K562 (cell line): Measurements from ENCODE around the gene RAD50. TPM values are rescaled to one million over a fixed set of nuclear protein-coding genes. Genes with fewer than 3 reads are reported as not detected.

Experiments used
- ATF4 ChIP-seq: fragments of 450-650 bp; formaldehyde crosslinking; IDR thresholded peaks from 2 replicates; pipeline ENCODE4 v1.4.0; 2022; ENCODE audit warnings: mild to moderate bottlenecking, moderate library complexity
- CHD7 ChIP-seq: fragments of 200-600 bp; sonication (generic); IDR thresholded peaks from one replicate; pipeline ENCODE4 v1.6.1; 2012; ENCODE audit warnings: mild to moderate bottlenecking, low read depth, low read length, inconsistent platforms
- CXXC5 ChIP-seq: fragments of 250-450 bp; sonication (Bioruptor Pico); IDR thresholded peaks from 2 replicates; pipeline ENCODE4 v1.8.0; 2022; ENCODE audit warnings: inconsistent platforms, mild to moderate bottlenecking, moderate library complexity
- EP400 ChIP-seq: fragments of 450-650 bp; IDR thresholded peaks from 2 replicates; pipeline ENCODE4 v1.6.1; 2017; ENCODE audit warnings: antibody characterized with exemption, mild to moderate bottlenecking, moderate library complexity
- JUND ChIP-seq, 2 experiments: IDR thresholded peaks; 2 replicates in 1 of 2; 3 replicates in 1 of 2; pipeline ENCODE4 v1.6.1; 2011; ENCODE audit warnings: borderline replicate concordance in 2 of 2, low read depth in 2 of 2, low read length in 2 of 2, improper control_type of control experiment in 1 of 2, missing biosample characterization in 1 of 2, missing genetic modification characterization in 1 of 2, missing genetic modification reagents in 1 of 2
- LCOR ChIP-seq: sonication (generic); formaldehyde crosslinking; IDR thresholded peaks from 2 replicates; pipeline ENCODE4 v1.8.0; 2022; ENCODE audit warnings: mild to moderate bottlenecking, missing genetic modification reagents
- MCM7 ChIP-seq, 2 experiments: fragments of 450-650 bp; IDR thresholded peaks; 2 replicates each; pipeline ENCODE4 v1.6.1; 2016 to 2018
- MTA3 ChIP-seq: fragments of 450-650 bp; formaldehyde crosslinking; IDR thresholded peaks from 2 replicates; pipeline ENCODE4 v1.6.1; 2017; ENCODE audit warnings: mild to moderate bottlenecking, borderline replicate concordance
- NEUROD1 ChIP-seq: fragments of 150-350 bp; IDR thresholded peaks from 2 replicates; pipeline ENCODE4 v1.6.1; 2014; ENCODE audit warnings: borderline replicate concordance, low read length, low read depth; ENCODE audit not compliant: partially characterized antibody
- RBFOX2 ChIP-seq: fragments of 200-400 bp; formaldehyde crosslinking; IDR thresholded peaks from 2 replicates; pipeline ENCODE4 v1.6.1; 2017; ENCODE audit warnings: low read depth, mild to moderate bottlenecking, low read length, moderate library complexity
- TRIM24 ChIP-seq, 2 experiments: fragments of 450-650 bp; IDR thresholded peaks; 2 replicates each; pipeline ENCODE4 v1.6.1; 2016
- ZFX ChIP-seq: sonication (generic); formaldehyde crosslinking; IDR thresholded peaks from 2 replicates; pipeline ENCODE4 v1.8.0; 2022; ENCODE audit warnings: mild to moderate bottlenecking, missing genetic modification reagents, moderate library complexity
- ZNF146 ChIP-seq: IDR thresholded peaks from one replicate; pipeline ENCODE4 v1.6.1; 2018; ENCODE audit warnings: missing compliant biosample characterization; ENCODE audit not compliant: unreplicated experiment
- ZNF274 ChIP-seq: IDR thresholded peaks from 2 replicates; pipeline ENCODE4 v1.6.1; 2011; ENCODE audit warnings: low read depth, mild to moderate bottlenecking, low read length, moderate library complexity, borderline replicate concordance
- ZNF282 ChIP-seq: sonication (generic); formaldehyde crosslinking; IDR thresholded peaks from 2 replicates; pipeline ENCODE4 v1.8.1; 2023; ENCODE audit warnings: missing genetic modification reagents
- polyA plus RNA-seq, 8 experiments: library from polyadenylated mRNA; depleted of rRNA in 4 of 8; stranded (reverse) in 5 of 8; unstranded in 3 of 8; fragments of >200 nt; fragmentation: Nextera tagmentation in 2 of 8; fragmentation: Illumina TruSeq in 1 of 8; extraction: Ambion mirVana in 2 of 8; extraction: Trizol in 1 of 8; gene quantifications; 2 replicates each; pipeline versions ENCODE4 v1.2.1 to v1.2.3, GENCODE V29; 2011 to 2014; ENCODE audit warnings: inconsistent platforms in 1 of 8, missing spikeins in 1 of 8
- total RNA-seq, 7 experiments: library from RNA; depleted of rRNA in 6 of 7; stranded (reverse); fragments of >200 nt in 6 of 7; fragmentation: Illumina TruSeq in 2 of 7; extraction: Trizol in 2 of 7; gene quantifications; 2 replicates each; pipeline versions ENCODE4 v1.2.1 to v1.2.3, GENCODE V29; 2011 to 2021; ENCODE audit warnings: low replicate concordance in 1 of 7

RAD50 gene
- total and polyA plus RNA-seq, 9 of the 15 experiments (the other 6 are each of a cell fraction or from before 2014, with no cell fraction given), result 15.3 to 74.2 (median 44.1) TPM

DNA sequence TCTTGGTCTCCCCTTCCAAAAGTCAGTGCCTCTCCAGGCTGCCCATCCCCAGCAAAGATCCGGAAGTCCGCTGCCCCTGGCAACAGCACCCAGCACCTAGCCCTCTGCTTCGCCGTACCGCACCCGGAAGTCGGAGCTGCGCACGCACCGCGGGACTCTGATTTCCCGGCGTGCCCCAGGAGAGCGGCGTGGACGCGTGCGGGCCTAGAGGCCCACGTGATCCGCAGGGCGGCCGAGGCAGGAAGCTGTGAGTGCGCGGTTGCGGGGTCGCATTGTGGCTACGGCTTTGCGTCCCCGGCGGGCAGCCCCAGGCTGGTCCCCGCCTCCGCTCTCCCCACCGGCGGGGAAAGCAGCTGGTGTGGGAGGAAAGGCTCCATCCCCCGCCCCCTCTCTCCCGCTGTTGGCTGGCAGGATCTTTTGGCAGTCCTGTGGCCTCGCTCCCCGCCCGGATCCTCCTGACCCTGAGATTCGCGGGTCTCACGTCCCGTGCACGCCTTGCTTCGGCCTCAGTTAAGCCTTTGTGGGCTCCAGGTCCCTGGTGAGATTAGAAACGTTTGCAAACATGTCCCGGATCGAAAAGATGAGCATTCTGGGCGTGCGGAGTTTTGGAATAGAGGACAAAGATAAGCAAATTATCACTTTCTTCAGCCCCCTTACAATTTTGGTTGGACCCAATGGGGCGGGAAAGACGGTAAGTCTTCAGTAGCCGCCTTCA is at the start of gene RAD50 (continued):
- peak; percentile 87 for TF ChIP-seq NEUROD1
- no peak for TF ChIP-seq CHD7
- TF ChIP-seq LCOR (CRISPR knock-in tag), result peak; percentile 97
- no peak for TF ChIP-seq MCM7 (IDR thresholded peaks at IDR 0.05)
- no peak for TF ChIP-seq ZNF274
- peak; percentile 99 for TF ChIP-seq EP400
- no peak; the same call in 1 of the 2 replicates for TF ChIP-seq JUND (IDR thresholded peaks at IDR 0.05; ENCODE audit: borderline replicate concordance, low read depth, low read length)
- TF ChIP-seq JUND (tag; IDR thresholded peaks at IDR 0.05; ENCODE audit: borderline replicate concordance, low read depth, low read length), result peak; percentile 71; the same call in 1 of the 3 replicates
- TF ChIP-seq RBFOX2, result peak; percentile 99
- TF ChIP-seq CXXC5, result peak; percentile 99
- peak in 1 of 2 experiments; percentile 40; a peak in 1 of 4 replicates for TF ChIP-seq TRIM24 (IDR thresholded peaks at IDR 0.05)
- TF ChIP-seq MTA3, result peak; percentile 89
- no peak for TF ChIP-seq ZNF146 (CRISPR knock-in tag)
- TF ChIP-seq ATF4 (CRISPR knock-in tag), result no peak
- TF ChIP-seq ZFX (CRISPR knock-in tag), result peak; percentile 98
- no peak for TF ChIP-seq ZNF282 (CRISPR knock-in tag)
